ENCODE measurements around the gene ABCA6.

ABCA6 gene

GRCh38 chr17:69143683-69144231 lies 2.1 kb upstream of the ABCA6 start:
- DNase-seq (ENCODE audit: insufficient read length, low spot score) (no peak), FAIRE-seq (no peak)

- DNase-seq (ENCODE audit: insufficient read length, low spot score) = no peak
- FAIRE-seq = no peak
Observed at GRCh38 chr17:69143151-69143550, 1.5 kb upstream of the ABCA6 start.

- FAIRE-seq (no peak), DNase-seq (ENCODE audit: insufficient read length, low spot score) (no peak)
Observed at GRCh38 chr17:69142175-69142802, 594 bp upstream of the ABCA6 start.

- no peak for FAIRE-seq
- no peak for DNase-seq (ENCODE audit: insufficient read length, low spot score)
Observed at GRCh38 chr17:69134112-69134511, 7.6 kb downstream of the ABCA6 start.

GRCh38 chr17:69130627-69131296 lies 10.9 kb downstream of the ABCA6 start:
- DNase-seq (ENCODE audit: insufficient read length, low spot score) (no peak), FAIRE-seq (no peak)

- no peak for FAIRE-seq
Observed at GRCh38 chr17:69123626-69124025, 18.1 kb downstream of the ABCA6 start.

GRCh38 chr17:69122065-69122464 lies 19.6 kb downstream of the ABCA6 start:
- DNase-seq (ENCODE audit: insufficient read length, low spot score) (no peak), FAIRE-seq (no peak)

More at GRCh38 chr17:69123626-69124025, 18.1 kb downstream of the ABCA6 start:
- no peak for DNase-seq (ENCODE audit: insufficient read length, low spot score)

GRCh38 chr17:69117855-69118784 lies 23.6 kb downstream of the ABCA6 start:
- FAIRE-seq = peak; percentile 76
- DNase-seq (ENCODE audit: insufficient read length, low spot score) = no peak

- no peak for DNase-seq (ENCODE audit: insufficient read length, low spot score)
- peak; percentile 76 for FAIRE-seq
Observed at GRCh38 chr17:69111794-69112193, 29.9 kb downstream of the ABCA6 start.

GRCh38 chr17:69105907-69106730 lies 35.6 kb downstream of the ABCA6 start:
- FAIRE-seq = no peak
- no peak for DNase-seq (ENCODE audit: insufficient read length, low spot score)

GRCh38 chr17:69103557-69104233 lies 38.0 kb downstream of the ABCA6 start:
- FAIRE-seq (no peak), DNase-seq (ENCODE audit: insufficient read length, low spot score) (no peak)

- no peak for FAIRE-seq
- no peak for DNase-seq (ENCODE audit: insufficient read length, low spot score)
Observed at GRCh38 chr17:69098625-69099024, 43.1 kb downstream of the ABCA6 start.

GRCh38 chr17:69096541-69096940 lies 45.2 kb downstream of the ABCA6 start:
- no peak for FAIRE-seq
- DNase-seq (ENCODE audit: insufficient read length, low spot score) = no peak

GRCh38 chr17:69093995-69094394 lies 47.7 kb downstream of the ABCA6 start:
- FAIRE-seq = peak; percentile 47

GRCh38 chr17:69093279-69093789 lies 48.4 kb downstream of the ABCA6 start:
- no peak for DNase-seq (ENCODE audit: insufficient read length, low spot score)
- peak; percentile 83 for FAIRE-seq

More at GRCh38 chr17:69093995-69094394, 47.7 kb downstream of the ABCA6 start:
- DNase-seq (ENCODE audit: insufficient read length, low spot score) = no peak

- FAIRE-seq = no peak
- DNase-seq (ENCODE audit: insufficient read length, low spot score) = no peak
Observed at GRCh38 chr17:69090365-69090764, 51.3 kb downstream of the ABCA6 start.

- FAIRE-seq = no peak
- DNase-seq (ENCODE audit: insufficient read length, low spot score) = no peak
Observed at GRCh38 chr17:69088643-69089200, 53.0 kb downstream of the ABCA6 start.

GRCh38 chr17:69086641-69087040 lies 55.1 kb downstream of the ABCA6 start:
- no peak for FAIRE-seq
- DNase-seq (ENCODE audit: insufficient read length, low spot score) = no peak

- FAIRE-seq (no peak), DNase-seq (ENCODE audit: insufficient read length, low spot score) (no peak)
Observed at GRCh38 chr17:69084911-69085310, 56.8 kb downstream of the ABCA6 start.
